Stomach smooth muscle (tissue), 2 donors: Measurements from ENCODE around the gene DCAF7.

Experiments
- H3K27ac ChIP-seq: one replicate; pipeline ENCODE4 v1.7.0; 2013; ENCODE audit warnings: mild to moderate bottlenecking, low read length, inconsistent platforms
- H3K27me3 ChIP-seq, 2 donors: one replicate each; pipeline ENCODE4 v1.7.0; 2013; ENCODE audit warnings: low read length in 2 of 2; ENCODE audit not compliant: insufficient read depth in 2 of 2, control insufficient read depth in 1 of 2
- H3K36me3 ChIP-seq, 2 donors: one replicate each; pipeline ENCODE4 v1.7.0; 2013; ENCODE audit warnings: low read length in 2 of 2; ENCODE audit not compliant: control insufficient read depth in 2 of 2, insufficient read depth in 2 of 2
- H3K4me1 ChIP-seq: one replicate; pipeline ENCODE4 v1.7.0; 2013; ENCODE audit warnings: low read length; ENCODE audit not compliant: control insufficient read depth, insufficient read depth
- H3K4me3 ChIP-seq, 2 donors: one replicate each; pipeline ENCODE4 v1.7.0; 2013; ENCODE audit warnings: low read length in 2 of 2
- H3K9ac ChIP-seq, 2 donors: one replicate each; pipeline ENCODE4 v1.7.0; 2013; ENCODE audit warnings: low read length in 2 of 2, mild to moderate bottlenecking in 1 of 2
- H3K9me3 ChIP-seq, 2 donors: one replicate each; pipeline ENCODE4 v1.7.0; 2013; ENCODE audit warnings: low read length in 2 of 2; ENCODE audit not compliant: control insufficient read depth in 2 of 2
- donor health status: healthy.
- donor health status: Pancreatic carcinoma.

The DCAF7 gene

GRCh38 chr17:63549946-63550816, at the start of gene DCAF7:
Gene DCAF7 (plus strand): TSS chr17:63550477. CDS start chr17:63550678, 201 bp downstream.
- H3K36me3 ChIP-seq = no peaks in the 10 kb centered on the region
- H3K27me3 ChIP-seq = no peaks in the 10 kb centered on the region
- peak within 1 kb of the TSS; percentile 90 to 94 for H3K9ac ChIP-seq
- peak within 1 kb of the TSS; percentile 97 to 100 for H3K4me3 ChIP-seq
- no peaks in the 10 kb centered on the region for H3K9me3 ChIP-seq
- H3K27ac ChIP-seq = peak within 1 kb of the TSS; percentile 88
- peaks cover 19% of the 10 kb centered on the region for H3K4me1 ChIP-seq

GRCh38 chr17:63500543-63501390, 49.5 kb upstream of the DCAF7 start:
- Histone ChIP-seq H3K4me3 (no peak overlapping the region), H3K36me3 (no peaks in the 10 kb centered on the region), H3K27me3 (peaks cover 4 to 7% of the 10 kb centered on the region in 2 donors), H3K4me1 (no peaks in the 10 kb centered on the region), H3K9me3 (no peaks in the 10 kb centered on the region), H3K27ac (no peak overlapping the region), H3K9ac (no peak overlapping the region)

GRCh38 chr17:63503341-63503705, 47.0 kb upstream of the DCAF7 start:
- Histone ChIP-seq H3K4me3 (no peak overlapping the region), H3K9me3 (no peaks in the 10 kb centered on the region), H3K36me3 (no peaks in the 10 kb centered on the region), H3K4me1 (peaks cover 2% of the 10 kb centered on the region), H3K27ac (no peak overlapping the region), H3K9ac (no peak overlapping the region), H3K27me3 (peaks cover 10 to 14% of the 10 kb centered on the region in 2 donors)

GRCh38 chr17:63504261-63504660, 46.0 kb upstream of the DCAF7 start:
- H3K4me1 ChIP-seq = peaks cover 2% of the 10 kb centered on the region
- no peak overlapping the region for H3K4me3 ChIP-seq
- no peaks in the 10 kb centered on the region for H3K36me3 ChIP-seq
- no peak overlapping the region for H3K9ac ChIP-seq
- no peaks in the 10 kb centered on the region for H3K9me3 ChIP-seq
- peaks cover 10 to 14% of the 10 kb centered on the region in 2 donors for H3K27me3 ChIP-seq
- H3K27ac ChIP-seq = no peak overlapping the region

GRCh38 chr17:63505341-63505740, 44.9 kb upstream of the DCAF7 start:
- Histone ChIP-seq H3K4me1 (peaks cover 2% of the 10 kb centered on the region), H3K4me3 (no peak overlapping the region), H3K9me3 (no peaks in the 10 kb centered on the region), H3K9ac (no peak overlapping the region), H3K27me3 (peaks cover 10 to 13% of the 10 kb centered on the region in 2 donors), H3K27ac (no peak overlapping the region), H3K36me3 (no peaks in the 10 kb centered on the region)

GRCh38 chr17:63506627-63507026, 43.6 kb upstream of the DCAF7 start:
- H3K36me3 ChIP-seq = no peaks in the 10 kb centered on the region
- peaks cover 6 to 10% of the 10 kb centered on the region in 2 donors for H3K27me3 ChIP-seq
- peaks cover 2% of the 10 kb centered on the region for H3K4me1 ChIP-seq
- no peak overlapping the region for H3K4me3 ChIP-seq
- no peak overlapping the region for H3K27ac ChIP-seq
- H3K9ac ChIP-seq = no peak overlapping the region
- H3K9me3 ChIP-seq = no peaks in the 10 kb centered on the region

- Histone ChIP-seq H3K27ac (no peak overlapping the region), H3K4me3 (no peak overlapping the region), H3K27me3 (peaks cover 6 to 9% of the 10 kb centered on the region in 2 donors), H3K9ac (no peak overlapping the region), H3K36me3 (no peaks in the 10 kb centered on the region), H3K4me1 (peaks cover 2% of the 10 kb centered on the region), H3K9me3 (no peaks in the 10 kb centered on the region)
Observed at GRCh38 chr17:63511331-63511730, 38.9 kb upstream of the DCAF7 start.

- H3K27ac ChIP-seq = no peak overlapping the region
- no peaks in the 10 kb centered on the region for H3K9me3 ChIP-seq
- H3K4me1 ChIP-seq = no peaks in the 10 kb centered on the region
- H3K36me3 ChIP-seq = no peaks in the 10 kb centered on the region
- peaks cover 3 to 8% of the 10 kb centered on the region in 2 donors for H3K27me3 ChIP-seq
- no peak overlapping the region for H3K4me3 ChIP-seq
- no peak overlapping the region for H3K9ac ChIP-seq
Observed at GRCh38 chr17:63512388-63512787, 37.9 kb upstream of the DCAF7 start.

- peaks cover 0 to 6% of the 10 kb centered on the region in 2 donors for H3K27me3 ChIP-seq
- H3K9ac ChIP-seq = no peak overlapping the region
- H3K4me3 ChIP-seq = no peak overlapping the region
- H3K4me1 ChIP-seq = no peaks in the 10 kb centered on the region
- H3K36me3 ChIP-seq = no peaks in the 10 kb centered on the region
- H3K9me3 ChIP-seq = no peaks in the 10 kb centered on the region
- H3K27ac ChIP-seq = no peak overlapping the region
Observed at GRCh38 chr17:63512896-63513644, 37.2 kb upstream of the DCAF7 start.

- Histone ChIP-seq H3K4me3 (no peak overlapping the region), H3K9me3 (no peaks in the 10 kb centered on the region), H3K4me1 (no peaks in the 10 kb centered on the region), H3K9ac (no peak overlapping the region), H3K27ac (no peak overlapping the region), H3K27me3 (peaks cover 0 to 6% of the 10 kb centered on the region in 2 donors), H3K36me3 (no peaks in the 10 kb centered on the region)
Observed at GRCh38 chr17:63514477-63514876, 35.8 kb upstream of the DCAF7 start.
